CD14-positive monocyte (primary cell): ENCODE data around the gene DOCK8. TPM values are rescaled to one million over a fixed set of nuclear protein-coding genes. Genes with fewer than 3 reads are reported as not detected.

Experiments
- DNase-seq, 3 donors: peaks; one replicate each; pipeline ENCODE4 v3.0.0-alpha.2; 2011 to 2022
- H2AFZ ChIP-seq: 2 replicates; pipeline ENCODE4 v1.6.0; 2012; ENCODE audit warnings: mild to moderate bottlenecking, low read depth, low read length, inconsistent platforms; ENCODE audit not compliant: insufficient read depth, poor library complexity, severe bottlenecking
- H3K27ac ChIP-seq, 2 donors: 1 replicate in 1 of 2; 2 replicates in 1 of 2; pipeline ENCODE4 v1.5.1; 2012 to 2013; ENCODE audit warnings: low read length in 2 of 2, control low read depth in 1 of 2, inconsistent platforms in 1 of 2, low read depth in 1 of 2, mild to moderate bottlenecking in 1 of 2
- H3K27me3 ChIP-seq, 2 donors: one replicate each; pipeline versions ENCODE4 v1.6.0 to v1.6.1; 2011 to 2013; ENCODE audit warnings: low read length in 2 of 2; ENCODE audit not compliant: control insufficient read depth in 2 of 2, insufficient read depth in 2 of 2
- H3K36me3 ChIP-seq, 2 donors: replicated peaks in 1 of 2; 1 replicate in 1 of 2; 2 replicates in 1 of 2; pipeline versions ENCODE4 v1.5.1 to v1.6.1; 2012 to 2013; ENCODE audit warnings: low read length in 2 of 2, control low read depth in 1 of 2, inconsistent platforms in 1 of 2, mild to moderate bottlenecking in 1 of 2; ENCODE audit not compliant: insufficient read depth in 2 of 2, control insufficient read depth in 1 of 2
- H3K4me1 ChIP-seq, 2 donors: 1 replicate in 1 of 2; 2 replicates in 1 of 2; pipeline versions ENCODE4 v1.5.1 to v1.6.1; 2012 to 2013; ENCODE audit warnings: low read length in 2 of 2, control low read depth in 1 of 2, inconsistent platforms in 1 of 2, mild to moderate bottlenecking in 1 of 2, moderate library complexity in 1 of 2; ENCODE audit not compliant: insufficient read depth in 2 of 2, control insufficient read depth in 1 of 2
- H3K4me2 ChIP-seq: replicated peaks from 2 replicates; pipeline ENCODE3; 2012; ENCODE audit warnings: low read length, moderate library complexity, mild to moderate bottlenecking; ENCODE audit not compliant: poor library complexity, severe bottlenecking; ENCODE audit errors: extremely low read depth
- H3K4me3 ChIP-seq, 3 experiments: fragments of 200-600 bp in 1 of 3; sonication (generic) in 1 of 3; replicated peaks in 1 of 3; 1 replicate in 2 of 3; 2 replicates in 1 of 3; pipeline ENCODE4 v1.5.1; 2011 to 2013; ENCODE audit warnings: low read length in 3 of 3, mild to moderate bottlenecking in 3 of 3, control low read depth in 2 of 3, low read depth in 2 of 3, inconsistent platforms in 1 of 3, moderate library complexity in 1 of 3
- H3K79me2 ChIP-seq: 2 replicates; pipeline ENCODE4 v1.6.0; 2012; ENCODE audit warnings: mild to moderate bottlenecking, control low read depth, inconsistent platforms, low read length, moderate library complexity; ENCODE audit not compliant: insufficient read depth
- H3K9ac ChIP-seq: 2 replicates; pipeline ENCODE4 v1.6.0; 2017; ENCODE audit warnings: low read length, mild to moderate bottlenecking; ENCODE audit not compliant: insufficient read depth, poor library complexity, severe bottlenecking
- H3K9me3 ChIP-seq, 2 donors: replicated peaks in 1 of 2; 1 replicate in 1 of 2; 2 replicates in 1 of 2; pipeline versions ENCODE4 v1.5.1 to v1.6.1; 2012 to 2013; ENCODE audit warnings: low read length in 2 of 2, control low read depth in 1 of 2; ENCODE audit not compliant: control insufficient read depth in 1 of 2, insufficient read depth in 1 of 2
- H4K20me1 ChIP-seq: 2 replicates; pipeline ENCODE4 v1.6.0; 2012; ENCODE audit warnings: mild to moderate bottlenecking, low read length, control low read depth, moderate library complexity; ENCODE audit not compliant: insufficient read depth
- H3K27ac Mint-ChIP-seq, 7 donors: one replicate each; pipeline ENCODE4 v1.8.0; 2020; ENCODE audit warnings: mild to moderate bottlenecking in 7 of 7, mixed read lengths in 7 of 7, moderate library complexity in 6 of 7, inconsistent platforms in 2 of 7
- H3K27me3 Mint-ChIP-seq, 3 donors: one replicate each; pipeline ENCODE4 v1.8.0; 2021 to 2022; ENCODE audit warnings: low read depth in 3 of 3, mild to moderate bottlenecking in 3 of 3, mixed read lengths in 3 of 3, moderate library complexity in 3 of 3, inconsistent platforms in 1 of 3
- H3K36me3 Mint-ChIP-seq, 2 donors: one replicate each; pipeline ENCODE4 v1.8.0; 2020; ENCODE audit warnings: mixed read lengths in 2 of 2, inconsistent platforms in 1 of 2, mild to moderate bottlenecking in 1 of 2
- H3K4me1 Mint-ChIP-seq: one replicate; pipeline ENCODE4 v1.8.0; 2020; ENCODE audit warnings: mild to moderate bottlenecking, mixed read lengths
- H3K4me3 Mint-ChIP-seq, 2 donors: one replicate each; pipeline ENCODE4 v1.8.0; 2020; ENCODE audit warnings: mild to moderate bottlenecking in 2 of 2, mixed read lengths in 2 of 2, moderate library complexity in 1 of 2
- H3K9me3 Mint-ChIP-seq, 7 donors: one replicate each; pipeline ENCODE4 v1.8.0; 2020 to 2022; ENCODE audit warnings: mixed read lengths in 7 of 7, mild to moderate bottlenecking in 6 of 7, moderate library complexity in 6 of 7, inconsistent platforms in 2 of 7
- WGBS: methylation state at CpG from one replicate; pipeline ENCODE4 v1.1.5; 2013; ENCODE audit warnings: missing lambda C conversion rate; ENCODE audit not compliant: insufficient coverage; 5-methylcytosine and 5-hydroxymethylcytosine counted together
- intact Hi-C, 2 donors: fragments of 100-400 bp; cut with micrococcal nuclease; formaldehyde crosslinking; loops; one replicate each; pipeline versions ENCODE4 v1.15.0 to v1.15.1; 2023
- polyA plus RNA-seq, 3 donors: library from polyadenylated mRNA; depleted of rRNA in 1 of 3; unstranded in 2 of 3; stranded (reverse) in 1 of 3; fragments of 300-500 nt in 2 of 3; fragments of >200 nt in 1 of 3; fragmentation: Illumina TruSeq in 2 of 3; gene quantifications; 1 replicate in 2 of 3; 2 replicates in 1 of 3; pipeline ENCODE4 v1.2.3, GENCODE V29; 2012 to 2021
- TF ChIP-seq, protein P1 (sequence below): fragments of 200-600 bp; IDR thresholded peaks from one replicate; pipeline ENCODE4 v1.8.0; 2022; ENCODE audit warnings: antibody characterized with exemption, mild to moderate bottlenecking

The DOCK8 gene
- polyA plus RNA-seq, 3 donors, result 46.8 to 100 (median 95.4) TPM

DNA sequence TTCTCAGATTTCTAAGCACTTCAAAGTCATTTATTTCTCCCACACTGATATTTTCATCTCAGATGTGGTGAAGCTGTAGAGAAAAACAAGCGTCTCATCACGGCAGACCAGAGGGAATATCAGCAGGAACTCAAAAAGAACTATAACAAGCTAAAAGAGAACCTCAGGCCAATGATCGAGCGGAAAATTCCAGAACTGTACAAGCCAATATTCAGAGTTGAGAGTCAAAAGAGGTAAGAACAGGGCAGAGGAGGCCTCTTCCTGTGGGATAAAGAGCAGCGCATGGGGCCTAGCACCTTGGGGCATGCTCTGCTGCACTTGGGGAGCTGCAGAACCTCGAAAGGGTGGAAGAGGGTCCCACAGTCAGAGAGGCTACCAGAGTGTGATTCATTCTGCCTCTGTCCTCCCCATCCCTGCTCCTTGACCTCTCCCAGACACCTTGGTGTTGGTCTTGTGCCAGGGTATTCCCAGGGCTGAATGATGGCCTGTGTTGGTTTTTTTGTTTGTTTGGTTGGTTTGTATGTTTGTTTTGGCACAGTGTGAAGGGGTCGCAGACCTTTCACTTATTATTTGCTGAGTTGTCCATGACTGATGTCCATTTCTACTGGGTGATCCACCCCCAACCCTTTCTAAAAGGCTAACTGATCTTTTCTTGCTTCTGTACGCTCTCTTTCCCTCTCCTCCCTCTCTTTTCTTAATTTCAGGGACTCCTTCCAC lies 248.9 kb downstream of the DOCK8 start:
- Mint-ChIP-seq H3K27ac (peak overlapping the region in 4 of 7 donors; percentile 9 to 63 (median 40)), H3K4me1 (peaks cover 5% of the 10 kb centered on the region), H3K4me3 (no peak overlapping the region), H3K27me3 (no peaks in the 10 kb centered on the region), H3K9me3 (no peaks in the 10 kb centered on the region), H3K36me3 (peaks cover 63 to 73% of the 10 kb centered on the region in 2 donors)
- H3K4me3 ChIP-seq, result no peak overlapping the region
- no peak for DNase-seq
- intact Hi-C loops, result no loop called here
- TF ChIP-seq, protein P1, sequence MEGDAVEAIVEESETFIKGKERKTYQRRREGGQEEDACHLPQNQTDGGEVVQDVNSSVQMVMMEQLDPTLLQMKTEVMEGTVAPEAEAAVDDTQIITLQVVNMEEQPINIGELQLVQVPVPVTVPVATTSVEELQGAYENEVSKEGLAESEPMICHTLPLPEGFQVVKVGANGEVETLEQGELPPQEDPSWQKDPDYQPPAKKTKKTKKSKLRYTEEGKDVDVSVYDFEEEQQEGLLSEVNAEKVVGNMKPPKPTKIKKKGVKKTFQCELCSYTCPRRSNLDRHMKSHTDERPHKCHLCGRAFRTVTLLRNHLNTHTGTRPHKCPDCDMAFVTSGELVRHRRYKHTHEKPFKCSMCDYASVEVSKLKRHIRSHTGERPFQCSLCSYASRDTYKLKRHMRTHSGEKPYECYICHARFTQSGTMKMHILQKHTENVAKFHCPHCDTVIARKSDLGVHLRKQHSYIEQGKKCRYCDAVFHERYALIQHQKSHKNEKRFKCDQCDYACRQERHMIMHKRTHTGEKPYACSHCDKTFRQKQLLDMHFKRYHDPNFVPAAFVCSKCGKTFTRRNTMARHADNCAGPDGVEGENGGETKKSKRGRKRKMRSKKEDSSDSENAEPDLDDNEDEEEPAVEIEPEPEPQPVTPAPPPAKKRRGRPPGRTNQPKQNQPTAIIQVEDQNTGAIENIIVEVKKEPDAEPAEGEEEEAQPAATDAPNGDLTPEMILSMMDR, result no peak
- no peak overlapping the region for H2AFZ ChIP-seq
- H3K9me3 ChIP-seq, result no peaks in the 10 kb centered on the region
- peaks cover 70% of the 10 kb centered on the region for H4K20me1 ChIP-seq
- H3K27me3 ChIP-seq, result no peaks in the 10 kb centered on the region
- H3K79me2 ChIP-seq, result no peaks in the 10 kb centered on the region
- no peak overlapping the region for H3K4me2 ChIP-seq
- H3K36me3 ChIP-seq, result peaks cover 71 to 82% of the 10 kb centered on the region in 2 donors
- H3K9ac ChIP-seq, result no peak overlapping the region
- WGBS, result 100% methylated on average over 4 of the region's 8 CpGs
- peaks cover 5 to 6% of the 10 kb centered on the region in 2 donors for H3K4me1 ChIP-seq
- peak overlapping the region in 1 of 2 donors; percentile 32 for H3K27ac ChIP-seq

GRCh38 chr9:466747-467146 lies 252.1 kb downstream of the DOCK8 start:
- no CpG with 5 or more reads among the region's 1 CpG for WGBS
- Histone ChIP-seq H3K4me3 (no peak overlapping the region), H3K27ac (peak overlapping the region in 1 of 2 donors; percentile 16), H4K20me1 (peaks cover 45% of the 10 kb centered on the region), H3K4me1 (peaks cover 27 to 30% of the 10 kb centered on the region in 2 donors), H3K79me2 (no peaks in the 10 kb centered on the region), H3K9me3 (no peaks in the 10 kb centered on the region), H2AFZ (no peak overlapping the region), H3K9ac (no peak overlapping the region), H3K27me3 (no peaks in the 10 kb centered on the region), H3K4me2 (no peak overlapping the region), H3K36me3 (peaks cover 49 to 52% of the 10 kb centered on the region in 2 donors)
- H3K9me3 Mint-ChIP-seq, result no peaks in the 10 kb centered on the region
- no peak overlapping the region for H3K4me3 Mint-ChIP-seq
- no peak for DNase-seq
- H3K36me3 Mint-ChIP-seq, result peaks cover 46 to 54% of the 10 kb centered on the region in 2 donors
- intact Hi-C loops, result no loop called here
- peaks cover 30% of the 10 kb centered on the region for H3K4me1 Mint-ChIP-seq
- H3K27ac Mint-ChIP-seq, result no peak overlapping the region
- TF ChIP-seq, protein P1, result no peak
- peaks cover 0 to 2% (median 1%) of the 10 kb centered on the region in 3 donors for H3K27me3 Mint-ChIP-seq
